Smooth muscle cell (in vitro differentiated cells): ENCODE results near the gene TSC22D1. TPM values are rescaled to one million over a fixed set of nuclear protein-coding genes. Genes with fewer than 3 reads are reported as not detected.

Source experiments
- DNase-seq: peaks from one replicate; lab custom pipeline; 2025; ENCODE audit not compliant: unreplicated experiment; lab: John Stamatoyannopoulos, UW
- H2AFZ ChIP-seq: fragments of 200-600 bp; sonication (generic); 2 replicates; pipeline ENCODE4 v1.6.0; 2016; ENCODE audit warnings: antibody characterized with exemption, low read depth, mild to moderate bottlenecking
- H3F3A ChIP-seq: fragments of 200-600 bp; sonication (generic); 2 replicates; pipeline ENCODE4 v1.6.0; 2017; ENCODE audit warnings: antibody characterized with exemption, low read depth
- H3K27ac ChIP-seq: fragments of 200-600 bp; sonication (generic); 2 replicates; pipeline ENCODE4 v1.5.1; 2016; ENCODE audit warnings: low read depth, mild to moderate bottlenecking
- H3K27me3 ChIP-seq: fragments of 200-600 bp; sonication (generic); 2 replicates; pipeline ENCODE4 v1.6.1; 2016; ENCODE audit warnings: low read depth, mild to moderate bottlenecking
- H3K36me3 ChIP-seq: fragments of 200-600 bp; sonication (generic); 2 replicates; pipeline ENCODE4 v1.5.1; 2016; ENCODE audit warnings: low read depth
- H3K4me1 ChIP-seq: fragments of 200-600 bp; sonication (generic); 2 replicates; pipeline ENCODE4 v1.5.1; 2016; ENCODE audit warnings: low read depth
- H3K4me2 ChIP-seq: fragments of 200-600 bp; sonication (generic); 2 replicates; pipeline ENCODE4 v1.6.0; 2016; ENCODE audit warnings: mild to moderate bottlenecking
- H3K4me3 ChIP-seq: fragments of 200-600 bp; sonication (generic); 2 replicates; pipeline ENCODE4 v1.5.1; 2016; ENCODE audit warnings: mild to moderate bottlenecking
- H3K79me2 ChIP-seq: fragments of 200-600 bp; sonication (generic); 2 replicates; pipeline ENCODE4 v1.6.0; 2016; ENCODE audit warnings: low read depth, mild to moderate bottlenecking
- H3K9ac ChIP-seq: fragments of 200-600 bp; sonication (generic); 2 replicates; pipeline ENCODE4 v1.6.0; 2016; ENCODE audit warnings: low read depth
- H3K9me3 ChIP-seq: fragments of 200-600 bp; sonication (generic); replicated peaks from 2 replicates; pipeline ENCODE4 v1.5.1; 2016; ENCODE audit warnings: low read depth
- H4K20me1 ChIP-seq: fragments of 200-600 bp; sonication (generic); 2 replicates; pipeline ENCODE4 v1.6.0; 2016; ENCODE audit warnings: low read depth
- whole genome bisulfite sequencing: methylation state at CpG from one replicate; pipeline ENCODE4 v1.1.7; 2016; ENCODE audit warnings: low lambda C conversion rate; 5-methylcytosine and 5-hydroxymethylcytosine counted together
- polyA plus RNA-seq: library from polyadenylated mRNA; unstranded; fragments of >200 nt; fragmentation: Nextera tagmentation; extraction: Ambion mirVana; gene quantifications from 2 replicates; pipeline ENCODE4 v1.2.1, GENCODE V29; 2016
- total RNA-seq: library from RNA; depleted of rRNA; stranded (reverse); fragments of >200 nt; gene quantifications from 2 replicates; pipeline ENCODE4 v1.2.3, GENCODE V29; 2014
- TF ChIP-seq, protein P1 (sequence below): fragments of 200-600 bp; sonication (generic); IDR thresholded peaks from 2 replicates; pipeline ENCODE4 v1.5.1; 2017; ENCODE audit warnings: borderline replicate concordance, mild to moderate bottlenecking, antibody characterized with exemption; ENCODE audit not compliant: insufficient read depth, poor library complexity, severe bottlenecking

The TSC22D1 gene
- total and polyA plus RNA-seq, 2 experiments from 2014 or later: 117 to 159 TPM

DNA sequence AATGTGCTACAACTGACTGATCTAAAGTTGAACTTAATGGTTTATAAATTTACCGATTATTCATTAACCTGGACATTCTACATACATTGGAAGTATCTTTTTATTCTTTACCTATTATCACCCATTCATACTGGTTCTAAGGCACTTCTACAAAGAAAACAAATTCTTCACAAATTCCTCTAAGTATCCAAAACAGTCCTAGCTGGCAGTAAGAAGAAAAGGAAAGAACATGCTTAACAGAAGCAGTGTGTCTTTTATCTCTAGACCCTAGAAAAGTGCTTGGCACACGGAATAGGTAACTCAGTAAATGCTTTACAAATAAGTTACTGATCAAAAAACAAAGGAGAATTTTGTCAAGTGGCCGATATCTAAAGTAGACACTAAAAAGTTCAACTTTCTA is 32.8 kb downstream of the TSC22D1 start:
- Histone ChIP-seq H4K20me1 (peaks cover 62% of the 10 kb centered on the region), H3K9me3 (no peaks in the 10 kb centered on the region), H3K4me2 (no peak overlapping the region), H3F3A (no peaks in the 10 kb centered on the region), H3K4me3 (no peak overlapping the region), H3K27me3 (no peaks in the 10 kb centered on the region), H3K36me3 (peaks cover 3% of the 10 kb centered on the region), H3K4me1 (peaks cover 17% of the 10 kb centered on the region), H3K9ac (no peak overlapping the region), H3K79me2 (peaks cover 13% of the 10 kb centered on the region), H2AFZ (no peak overlapping the region), H3K27ac (no peak overlapping the region)
- no peak for DNase-seq
- 92% methylated on average over 3 of the region's 3 CpGs for WGBS
- TF ChIP-seq, protein P1, sequence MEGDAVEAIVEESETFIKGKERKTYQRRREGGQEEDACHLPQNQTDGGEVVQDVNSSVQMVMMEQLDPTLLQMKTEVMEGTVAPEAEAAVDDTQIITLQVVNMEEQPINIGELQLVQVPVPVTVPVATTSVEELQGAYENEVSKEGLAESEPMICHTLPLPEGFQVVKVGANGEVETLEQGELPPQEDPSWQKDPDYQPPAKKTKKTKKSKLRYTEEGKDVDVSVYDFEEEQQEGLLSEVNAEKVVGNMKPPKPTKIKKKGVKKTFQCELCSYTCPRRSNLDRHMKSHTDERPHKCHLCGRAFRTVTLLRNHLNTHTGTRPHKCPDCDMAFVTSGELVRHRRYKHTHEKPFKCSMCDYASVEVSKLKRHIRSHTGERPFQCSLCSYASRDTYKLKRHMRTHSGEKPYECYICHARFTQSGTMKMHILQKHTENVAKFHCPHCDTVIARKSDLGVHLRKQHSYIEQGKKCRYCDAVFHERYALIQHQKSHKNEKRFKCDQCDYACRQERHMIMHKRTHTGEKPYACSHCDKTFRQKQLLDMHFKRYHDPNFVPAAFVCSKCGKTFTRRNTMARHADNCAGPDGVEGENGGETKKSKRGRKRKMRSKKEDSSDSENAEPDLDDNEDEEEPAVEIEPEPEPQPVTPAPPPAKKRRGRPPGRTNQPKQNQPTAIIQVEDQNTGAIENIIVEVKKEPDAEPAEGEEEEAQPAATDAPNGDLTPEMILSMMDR: no peak

DNA sequence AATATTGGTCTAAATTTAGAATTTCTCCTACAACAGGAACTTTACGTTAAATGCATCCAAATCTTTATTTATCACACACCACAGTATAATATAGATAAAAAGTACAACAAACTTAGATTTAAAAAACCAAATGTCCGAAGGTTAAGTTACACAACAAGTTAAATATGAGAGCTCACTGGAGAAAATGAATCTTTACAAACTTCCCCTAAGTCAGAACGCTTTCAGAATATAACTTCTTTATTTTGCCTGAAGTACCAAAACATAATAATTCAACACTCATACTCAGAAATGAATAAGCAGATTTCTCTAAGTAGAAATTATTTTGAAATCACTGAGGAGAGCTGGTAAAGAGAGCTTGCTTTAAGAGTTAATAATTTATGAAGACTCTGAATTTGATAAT is 33.8 kb downstream of the TSC22D1 start:
- Histone ChIP-seq H3K79me2 (peaks cover 13% of the 10 kb centered on the region), H3K36me3 (peaks cover 3% of the 10 kb centered on the region), H3K9ac (no peak overlapping the region), H3K4me2 (no peak overlapping the region), H3K4me1 (peaks cover 17% of the 10 kb centered on the region), H3K27ac (no peak overlapping the region), H4K20me1 (peaks cover 54% of the 10 kb centered on the region), H3F3A (no peaks in the 10 kb centered on the region), H2AFZ (no peak overlapping the region), H3K9me3 (no peaks in the 10 kb centered on the region), H3K4me3 (no peak overlapping the region), H3K27me3 (no peaks in the 10 kb centered on the region)
- TF ChIP-seq, protein P1: no peak
- WGBS: 94% methylated on average over 3 of the region's 3 CpGs
- no peak for DNase-seq

DNA sequence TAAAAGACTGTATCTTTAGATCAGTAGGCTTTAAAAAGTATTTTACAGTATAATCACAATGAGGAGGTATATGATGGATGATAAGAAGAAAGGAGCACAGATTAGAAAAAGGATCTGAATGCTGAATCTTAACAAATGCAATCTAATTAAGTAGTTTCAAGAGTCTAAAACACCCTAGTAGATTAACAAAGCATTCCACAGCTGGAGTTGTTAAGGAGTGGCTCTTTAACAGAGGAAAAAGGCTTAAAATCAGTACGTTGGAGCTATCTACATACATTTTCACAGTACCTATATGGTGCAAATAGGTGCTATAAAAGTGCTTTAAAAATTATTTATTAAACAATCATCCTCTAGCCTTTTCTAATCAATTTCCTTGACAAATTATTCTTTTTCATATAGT is 34.5 kb downstream of the TSC22D1 start:
- Histone ChIP-seq H3K36me3 (peaks cover 3% of the 10 kb centered on the region), H3K27ac (no peak overlapping the region), H3K4me1 (peaks cover 17% of the 10 kb centered on the region), H3K27me3 (no peaks in the 10 kb centered on the region), H3K9me3 (no peaks in the 10 kb centered on the region), H3K4me2 (no peak overlapping the region), H3K4me3 (no peak overlapping the region), H2AFZ (no peak overlapping the region), H3K79me2 (peaks cover 13% of the 10 kb centered on the region), H4K20me1 (peaks cover 52% of the 10 kb centered on the region), H3F3A (no peaks in the 10 kb centered on the region), H3K9ac (no peak overlapping the region)
- DNase-seq: no peak
- WGBS: 39% methylated on average over 1 of the region's 1 CpG
- TF ChIP-seq, protein P1: no peak

DNA sequence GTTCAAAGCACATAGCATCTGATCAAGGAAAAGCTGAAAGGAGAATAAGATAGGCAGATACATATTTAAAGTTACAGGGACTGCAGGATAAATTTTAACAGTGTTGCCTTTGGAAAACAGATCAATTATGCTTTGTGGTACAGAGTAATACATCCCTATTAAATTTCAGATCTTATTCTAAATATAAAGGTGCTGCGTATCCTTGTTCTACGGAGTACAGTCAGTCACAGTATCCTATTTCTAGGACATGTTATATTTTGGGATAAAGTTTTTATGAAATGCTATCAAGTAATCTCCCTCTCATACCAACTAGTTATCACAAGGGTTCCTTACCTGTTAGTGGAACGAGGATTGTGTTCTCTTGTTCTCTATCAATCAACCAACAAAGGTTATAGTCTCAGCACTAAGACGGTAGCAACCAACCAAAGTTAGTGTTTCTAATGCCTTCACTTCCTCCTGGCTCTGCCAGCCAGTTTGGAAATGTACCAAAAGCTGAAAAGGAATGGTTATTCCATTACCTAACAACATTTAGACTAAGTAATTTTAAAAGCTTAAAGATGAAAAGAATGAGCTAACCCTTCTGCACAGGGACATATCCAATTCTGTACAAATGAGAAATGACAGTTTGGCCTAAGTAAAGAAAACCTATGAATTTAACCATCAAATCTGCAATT is 35.2 kb downstream of the TSC22D1 start:
- Histone ChIP-seq H2AFZ (no peak overlapping the region), H3K27me3 (no peaks in the 10 kb centered on the region), H3K9ac (no peak overlapping the region), H3K4me2 (no peak overlapping the region), H3K4me1 (peaks cover 17% of the 10 kb centered on the region), H3K9me3 (no peaks in the 10 kb centered on the region), H3F3A (no peaks in the 10 kb centered on the region), H3K4me3 (no peak overlapping the region), H3K79me2 (peaks cover 13% of the 10 kb centered on the region), H4K20me1 (peaks cover 45% of the 10 kb centered on the region), H3K27ac (no peak overlapping the region), H3K36me3 (peaks cover 3% of the 10 kb centered on the region)
- 97% methylated on average over 4 of the region's 4 CpGs for WGBS
- DNase-seq: no peak
- TF ChIP-seq, protein P1: no peak
